Adrenal gland (tissue), 5 donors: Measurements from ENCODE around the gene MFAP3L.

Experiments used
- CTCF ChIP-seq, 6 experiments: fragments of 450-650 bp in 4 of 6; fragments of 200-600 bp in 2 of 6; sonication (generic) in 1 of 6; IDR thresholded peaks; 1 replicate in 5 of 6; 2 replicates in 1 of 6; pipeline versions ENCODE4 v1.5.1 to v1.8.0; 2016 to 2021; ENCODE audit warnings: antibody characterized with exemption in 6 of 6, mild to moderate bottlenecking in 2 of 6, moderate library complexity in 1 of 6
- POLR2A ChIP-seq, 2 donors: fragments of 450-650 bp; IDR thresholded peaks; one replicate each; pipeline ENCODE4 v1.6.1; 2017; ENCODE audit warnings: antibody characterized with exemption in 2 of 2, mild to moderate bottlenecking in 2 of 2, moderate library complexity in 1 of 2
- donor health status: DM: no; HTN: no; CAD: no.

- TF ChIP-seq CTCF (IDR thresholded peaks at IDR 0.05) = no peak
- no peak for TF ChIP-seq POLR2A (IDR thresholded peaks at IDR 0.05)
Observed at GRCh38 chr4:170058826-170059225, 32.6 kb upstream of the MFAP3L start.
